ENCODE measurements around the gene YARS2.

- TF ChIP-seq SUZ12 (IDR thresholded peaks at IDR 0.05): no peak
- no peak for TF ChIP-seq FOXM1 (IDR thresholded peaks at IDR 0.05; ENCODE audit: borderline replicate concordance)
- no peak for TF ChIP-seq FOXA1 (IDR thresholded peaks at IDR 0.05)
Observed at GRCh38 chr12:32773691-32774090, 18.0 kb upstream of the YARS2 start.

Data from HEK293T (cell line).